GM21737 (cell line): ENCODE measurements around the gene NOLC1.

Experiments used
- ATAC-seq: cut with Tn5 transposase; IDR thresholded peaks from one replicate; pipeline ENCODE4 v1.9.1; 2021; ENCODE audit warnings: mild to moderate bottlenecking, moderate library complexity; ENCODE audit not compliant: unreplicated experiment

NOLC1 gene

DNA sequence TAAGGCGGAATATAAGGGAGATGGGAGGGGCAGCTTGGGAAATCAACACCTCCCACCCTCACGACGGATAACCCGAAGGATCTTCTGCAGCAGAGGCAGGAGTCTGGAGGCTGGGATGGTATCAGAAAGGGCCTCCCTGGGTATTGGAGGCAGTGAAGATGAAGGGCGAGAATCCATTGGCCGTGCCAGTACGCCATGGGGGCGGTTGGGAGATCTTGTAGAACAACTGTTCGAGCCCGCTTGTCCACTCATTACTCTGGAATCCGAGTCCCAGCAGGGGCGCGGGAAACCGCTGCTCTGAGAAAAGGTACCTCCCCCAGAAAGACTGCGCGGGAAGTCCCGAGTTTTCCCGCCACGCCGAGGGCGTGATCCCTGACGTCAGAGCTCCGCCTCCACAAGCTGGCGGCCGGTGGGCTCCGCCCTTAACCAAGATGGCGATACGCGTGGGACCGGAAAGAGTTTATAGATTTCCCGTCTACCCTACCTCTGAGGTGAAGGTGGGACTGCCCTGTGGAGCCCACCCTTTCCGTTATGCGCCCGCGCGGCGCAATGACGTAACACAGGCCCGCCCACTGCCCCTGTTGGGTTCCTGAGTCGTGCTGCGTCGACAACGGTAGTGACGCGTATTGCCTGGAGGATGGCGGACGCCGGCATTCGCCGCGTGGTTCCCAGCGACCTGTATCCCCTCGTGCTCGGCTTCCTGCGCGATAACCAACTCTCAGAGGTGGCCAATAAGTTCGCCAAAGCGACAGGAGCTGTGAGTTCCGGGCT lies at the start of gene NOLC1:
NOLC1 (plus strand) TSS at position 616 of the 771 bp plus-strand sequence; CDS start at position 638, 22 bp downstream.
- ATAC-seq: peak; percentile 86

DNA sequence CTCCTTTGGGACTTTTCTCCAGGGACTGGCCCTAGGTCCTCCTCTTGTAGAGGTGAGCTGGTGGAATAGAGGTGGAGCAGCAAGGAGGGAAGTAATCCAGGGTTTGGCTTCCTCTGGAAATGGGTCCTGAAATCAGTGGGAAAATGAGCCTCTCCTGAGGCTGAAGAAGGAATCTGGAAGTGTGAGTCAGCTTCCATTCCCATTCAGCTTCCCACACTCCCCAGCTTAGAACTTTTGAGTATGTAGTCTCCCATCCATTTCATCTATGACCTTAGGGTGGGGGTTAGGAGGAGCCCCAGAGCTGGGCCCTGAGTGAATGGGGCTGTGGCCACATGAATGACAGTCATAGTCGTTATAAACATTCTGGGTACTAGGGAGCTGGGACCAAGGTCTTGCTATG lies 49.8 kb upstream of the NOLC1 start:
- ATAC-seq: no peak

GRCh38 chr10:102106998-102107397 lies 45.2 kb upstream of the NOLC1 start:
- no peak for ATAC-seq

DNA sequence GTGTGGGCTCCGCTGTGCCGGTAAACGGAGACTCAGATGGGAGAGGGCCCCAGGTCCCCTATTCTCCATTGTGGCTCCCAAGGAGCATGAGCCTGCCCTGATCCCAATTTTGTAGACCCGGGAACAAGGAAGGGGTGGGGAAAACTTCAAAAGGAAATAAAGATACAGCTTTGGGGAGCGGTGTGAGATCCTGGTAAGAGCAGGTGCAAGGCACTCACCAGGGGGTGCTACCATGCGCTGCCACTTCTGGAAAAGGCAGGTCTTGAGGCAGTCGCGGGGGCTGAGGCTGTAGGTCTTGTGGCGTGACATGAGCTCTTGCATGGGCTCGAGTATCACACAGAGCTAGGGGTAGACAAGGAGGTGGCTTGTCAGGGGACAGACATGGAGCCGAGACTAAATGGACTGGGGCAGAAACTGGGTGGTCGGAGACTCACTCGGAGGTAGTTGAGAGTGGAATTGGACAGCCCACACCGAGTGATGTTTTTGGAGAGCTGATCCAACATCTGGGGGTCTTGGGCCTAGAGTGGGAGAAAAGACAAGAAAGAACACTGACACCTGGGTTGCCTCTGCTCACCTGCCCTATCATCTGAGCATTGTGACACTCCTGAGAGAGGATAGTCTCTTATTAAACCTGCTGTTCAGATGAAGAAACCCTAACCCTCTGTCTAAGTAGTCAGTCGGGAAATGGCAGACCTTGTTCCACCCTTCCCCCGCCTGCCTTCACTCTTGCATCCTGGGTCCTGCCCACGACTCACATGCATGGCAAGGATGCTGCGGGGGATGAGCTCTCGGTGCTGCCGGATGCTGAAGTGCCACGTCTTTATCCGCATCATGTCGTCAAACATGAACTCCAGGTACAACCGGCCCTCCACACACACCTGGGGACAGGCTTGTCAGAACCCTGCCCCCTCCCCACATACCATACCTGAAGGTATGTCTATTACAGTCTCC lies 42.7 kb upstream of the NOLC1 start:
- no peak for ATAC-seq

- no peak for ATAC-seq
Observed at GRCh38 chr10:102111276-102111675, 40.9 kb upstream of the NOLC1 start.

- ATAC-seq: no peak
Observed at GRCh38 chr10:102112210-102112817, 39.9 kb upstream of the NOLC1 start.

- ATAC-seq: no peak
Observed at GRCh38 chr10:102113261-102113955, 38.8 kb upstream of the NOLC1 start.

- peak; percentile 6 for ATAC-seq
Observed at GRCh38 chr10:102113956-102114857, 38.0 kb upstream of the NOLC1 start.

GRCh38 chr10:102114861-102115618 lies 37.1 kb upstream of the NOLC1 start:
- ATAC-seq: peak; percentile 62

DNA sequence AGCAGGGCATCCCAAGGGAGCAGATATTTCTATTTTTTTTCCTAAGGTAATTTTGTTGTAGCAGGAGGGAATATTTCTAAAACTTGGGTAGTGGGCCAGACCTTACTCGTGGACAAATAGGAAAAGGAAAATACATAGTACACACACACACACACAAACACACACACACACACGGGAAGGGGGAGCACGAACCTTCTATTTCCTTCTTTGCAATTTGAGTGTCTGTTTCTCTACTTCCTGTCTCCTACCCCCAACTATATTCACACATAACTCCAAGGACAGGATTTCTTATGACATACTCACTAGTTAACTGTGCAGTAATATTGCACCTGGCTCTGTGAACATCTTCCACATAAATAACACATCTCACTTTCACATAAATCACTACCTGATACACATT lies 36.4 kb upstream of the NOLC1 start:
- ATAC-seq: no peak

GRCh38 chr10:102116656-102117055 lies 35.5 kb upstream of the NOLC1 start:
- ATAC-seq: no peak

- no peak for ATAC-seq
Observed at GRCh38 chr10:102117391-102118159, 34.6 kb upstream of the NOLC1 start.

DNA sequence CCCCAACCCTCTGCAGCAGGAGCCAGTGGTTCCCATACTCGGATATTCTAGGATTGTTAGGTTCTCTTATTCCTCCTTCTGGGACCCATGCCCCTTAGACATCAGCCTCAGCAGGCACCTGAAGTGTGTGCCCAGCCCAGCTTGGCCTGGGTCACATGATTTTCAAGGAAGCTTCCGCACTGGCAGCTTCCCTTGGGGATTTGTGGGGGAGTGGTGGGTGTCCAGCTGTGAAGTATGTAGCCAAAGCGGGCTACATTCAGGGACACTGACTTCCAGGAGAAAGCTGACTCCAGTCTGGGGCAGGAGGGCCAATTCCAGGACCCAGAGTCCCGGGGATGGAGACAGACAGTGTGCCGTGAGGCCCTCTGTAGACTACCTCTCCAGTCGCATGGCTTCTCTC lies 33.3 kb upstream of the NOLC1 start:
- ATAC-seq: no peak

GRCh38 chr10:102119417-102120141 lies 32.6 kb upstream of the NOLC1 start:
- no peak for ATAC-seq

- no peak for ATAC-seq
Observed at GRCh38 chr10:102120142-102120990, 31.8 kb upstream of the NOLC1 start, which contains the start of gene LDB1. Gene LDB1, minus strand, starts transcription at chr10:102120368. Its CDS starts 258 bp downstream, at chr10:102120110.

DNA sequence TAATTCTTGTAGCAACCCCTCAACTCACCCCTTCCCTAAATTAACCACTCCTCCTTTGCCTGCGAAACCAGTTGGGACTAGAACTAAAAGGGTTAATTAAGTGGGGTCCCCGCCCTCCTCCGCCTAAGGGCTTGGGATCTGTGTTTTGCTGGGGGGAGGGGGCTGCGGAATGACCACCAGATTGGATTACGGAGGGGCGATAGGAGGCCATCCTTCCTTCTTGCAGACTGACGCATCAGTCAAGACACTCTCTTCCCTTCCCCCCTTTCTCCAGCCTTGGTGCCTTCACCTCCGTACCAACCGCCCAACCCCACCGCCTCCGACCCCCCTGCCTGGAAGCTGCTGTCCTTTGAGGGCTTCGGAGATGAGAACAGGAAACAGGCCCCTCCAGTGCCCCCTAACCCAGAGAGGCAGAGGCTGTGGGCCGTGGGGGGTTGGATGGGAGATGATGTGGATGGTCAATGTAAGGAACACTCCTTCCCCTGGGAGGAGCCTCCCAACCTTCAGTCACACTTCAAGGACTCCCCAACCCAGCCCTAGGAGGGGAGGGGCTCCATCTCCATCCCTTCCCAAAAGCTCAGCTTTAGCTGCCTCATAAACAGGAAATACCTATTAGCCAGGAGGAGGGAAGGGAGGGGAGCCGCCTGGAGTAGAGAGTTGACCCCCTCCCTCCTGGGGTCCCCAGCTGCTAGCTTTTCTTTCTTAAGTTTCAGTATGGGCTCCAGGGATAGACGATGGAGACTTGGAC lies 31.0 kb upstream of the NOLC1 start:
- no peak for ATAC-seq
